ENCODE data around the gene FAM118A. TPM values are rescaled to one million over a fixed set of nuclear protein-coding genes. Genes with fewer than 3 reads are reported as not detected.

The FAM118A gene
- polyA plus RNA-seq, 3 donors: 20.0 to 423 (median 27.9) TPM

GRCh38 chr22:45291061-45291930, 18.4 kb upstream of the FAM118A start:
- peak overlapping the region; percentile 64 to 65 for H3K27ac ChIP-seq (ENCODE audit: low read depth in 1 of 2, low read length in 2 of 2)
- no peaks in the 10 kb centered on the region for H4K20me1 ChIP-seq (ENCODE audit: insufficient read depth, low read length)
- peaks cover 81 to 88% of the 10 kb centered on the region in 2 donors for H3K4me1 ChIP-seq (ENCODE audit: control insufficient read depth in 1 of 2, insufficient read depth in 2 of 2, low read length in 2 of 2)
- TF ChIP-seq, protein P1, sequence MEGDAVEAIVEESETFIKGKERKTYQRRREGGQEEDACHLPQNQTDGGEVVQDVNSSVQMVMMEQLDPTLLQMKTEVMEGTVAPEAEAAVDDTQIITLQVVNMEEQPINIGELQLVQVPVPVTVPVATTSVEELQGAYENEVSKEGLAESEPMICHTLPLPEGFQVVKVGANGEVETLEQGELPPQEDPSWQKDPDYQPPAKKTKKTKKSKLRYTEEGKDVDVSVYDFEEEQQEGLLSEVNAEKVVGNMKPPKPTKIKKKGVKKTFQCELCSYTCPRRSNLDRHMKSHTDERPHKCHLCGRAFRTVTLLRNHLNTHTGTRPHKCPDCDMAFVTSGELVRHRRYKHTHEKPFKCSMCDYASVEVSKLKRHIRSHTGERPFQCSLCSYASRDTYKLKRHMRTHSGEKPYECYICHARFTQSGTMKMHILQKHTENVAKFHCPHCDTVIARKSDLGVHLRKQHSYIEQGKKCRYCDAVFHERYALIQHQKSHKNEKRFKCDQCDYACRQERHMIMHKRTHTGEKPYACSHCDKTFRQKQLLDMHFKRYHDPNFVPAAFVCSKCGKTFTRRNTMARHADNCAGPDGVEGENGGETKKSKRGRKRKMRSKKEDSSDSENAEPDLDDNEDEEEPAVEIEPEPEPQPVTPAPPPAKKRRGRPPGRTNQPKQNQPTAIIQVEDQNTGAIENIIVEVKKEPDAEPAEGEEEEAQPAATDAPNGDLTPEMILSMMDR (IDR thresholded peaks at IDR 0.05): no peak
- H3K27ac Mint-ChIP-seq: no peak overlapping the region
- H3K9me3 Mint-ChIP-seq: peaks cover 0 to 5% (median 0%) of the 10 kb centered on the region in 7 donors
- DNase-seq: no peak
- H3K79me2 ChIP-seq (ENCODE audit: insufficient read depth, low read length): no peaks in the 10 kb centered on the region
- no peaks in the 10 kb centered on the region for H3K9me3 ChIP-seq (replicated peaks in 1 of 2; ENCODE audit: control insufficient read depth in 1 of 2, insufficient read depth in 1 of 2, low read length in 2 of 2)
- whole genome bisulfite sequencing (ENCODE audit: insufficient coverage): 92% methylated on average over 6 of the region's 8 CpGs
- H3K4me3 ChIP-seq (replicated peaks in 1 of 3; ENCODE audit: low read depth in 2 of 3, low read length in 3 of 3): peak overlapping the region in 1 of 3 experiments; percentile 1
- H2AFZ ChIP-seq (ENCODE audit: insufficient read depth, low read depth, low read length, poor library complexity, severe bottlenecking): no peak overlapping the region
- no peaks in the 10 kb centered on the region for H3K36me3 ChIP-seq (replicated peaks in 1 of 2; ENCODE audit: control insufficient read depth in 1 of 2, insufficient read depth in 2 of 2, low read length in 2 of 2)
- no peaks in the 10 kb centered on the region for H3K36me3 Mint-ChIP-seq
- H3K4me1 Mint-ChIP-seq: peaks cover 25% of the 10 kb centered on the region
- peak overlapping the region; percentile 26 for H3K4me2 ChIP-seq (replicated peaks; ENCODE audit: extremely low read depth, low read length, poor library complexity, severe bottlenecking)
- intact Hi-C loops (cut with micrococcal nuclease): no loop called here
- H3K27me3 ChIP-seq (ENCODE audit: control insufficient read depth in 2 of 2, insufficient read depth in 2 of 2, low read length in 2 of 2): no peaks in the 10 kb centered on the region
- no peaks in the 10 kb centered on the region for H3K27me3 Mint-ChIP-seq (ENCODE audit: low read depth in 3 of 3)
- H3K4me3 Mint-ChIP-seq: no peak overlapping the region
- H3K9ac ChIP-seq (ENCODE audit: insufficient read depth, low read length, poor library complexity, severe bottlenecking): no peak overlapping the region

- Mint-ChIP-seq H3K9me3 (peaks cover 0 to 5% (median 0%) of the 10 kb centered on the region in 7 donors), H3K4me3 (no peak overlapping the region), H3K4me1 (peaks cover 25% of the 10 kb centered on the region), H3K36me3 (no peaks in the 10 kb centered on the region), H3K27ac (no peak overlapping the region), H3K27me3 (ENCODE audit: low read depth in 3 of 3) (no peaks in the 10 kb centered on the region)
- intact Hi-C loops (cut with micrococcal nuclease): no loop called here
- DNase-seq: peak in 1 of 3 donors; percentile 18
- Histone ChIP-seq H3K4me1 (ENCODE audit: control insufficient read depth in 1 of 2, insufficient read depth in 2 of 2, low read length in 2 of 2) (peaks cover 81 to 88% of the 10 kb centered on the region in 2 donors), H2AFZ (ENCODE audit: insufficient read depth, low read depth, low read length, poor library complexity, severe bottlenecking) (no peak overlapping the region), H3K36me3 (replicated peaks in 1 of 2; ENCODE audit: control insufficient read depth in 1 of 2, insufficient read depth in 2 of 2, low read length in 2 of 2) (no peaks in the 10 kb centered on the region), H3K79me2 (ENCODE audit: insufficient read depth, low read length) (no peaks in the 10 kb centered on the region), H4K20me1 (ENCODE audit: insufficient read depth, low read length) (no peaks in the 10 kb centered on the region), H3K9ac (ENCODE audit: insufficient read depth, low read length, poor library complexity, severe bottlenecking) (no peak overlapping the region), H3K27me3 (ENCODE audit: control insufficient read depth in 2 of 2, insufficient read depth in 2 of 2, low read length in 2 of 2) (no peaks in the 10 kb centered on the region), H3K9me3 (replicated peaks in 1 of 2; ENCODE audit: control insufficient read depth in 1 of 2, insufficient read depth in 1 of 2, low read length in 2 of 2) (no peaks in the 10 kb centered on the region), H3K27ac (ENCODE audit: low read depth in 1 of 2, low read length in 2 of 2) (peak overlapping the region; percentile 64 to 65), H3K4me3 (replicated peaks in 1 of 3; ENCODE audit: low read depth in 2 of 3, low read length in 3 of 3) (peak overlapping the region in 1 of 3 experiments; percentile 1), H3K4me2 (replicated peaks; ENCODE audit: extremely low read depth, low read length, poor library complexity, severe bottlenecking) (peak overlapping the region; percentile 26)
- WGBS (ENCODE audit: insufficient coverage): 25% methylated on average over 6 of the region's 9 CpGs
- TF ChIP-seq, protein P1 (IDR thresholded peaks at IDR 0.05): no peak
These were observed 17.8 kb upstream of the FAM118A start for GRCh38 chr22:45291931-45292290.

Measured in CD14-positive monocyte (primary cell).